NCI-H146 treated with DMSO at 0.1 percent for 48 hours (cell line): ENCODE data around the gene OR10A4.
A peak's percentile ranks its signal among the peaks of the same experiment; 100 is the strongest.
"Not testable (repeated sequence)": the region's sequence is repeated elsewhere in the genome, so short reads cannot be mapped to it uniquely, and the experiment has no call there.

Experiments
- DNase-seq: peaks from one replicate; lab custom pipeline; 2025; ENCODE audit not compliant: unreplicated experiment; lab: John Stamatoyannopoulos, UW

The OR10A4 gene, protein sequence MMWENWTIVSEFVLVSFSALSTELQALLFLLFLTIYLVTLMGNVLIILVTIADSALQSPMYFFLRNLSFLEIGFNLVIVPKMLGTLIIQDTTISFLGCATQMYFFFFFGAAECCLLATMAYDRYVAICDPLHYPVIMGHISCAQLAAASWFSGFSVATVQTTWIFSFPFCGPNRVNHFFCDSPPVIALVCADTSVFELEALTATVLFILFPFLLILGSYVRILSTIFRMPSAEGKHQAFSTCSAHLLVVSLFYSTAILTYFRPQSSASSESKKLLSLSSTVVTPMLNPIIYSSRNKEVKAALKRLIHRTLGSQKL

DNA sequence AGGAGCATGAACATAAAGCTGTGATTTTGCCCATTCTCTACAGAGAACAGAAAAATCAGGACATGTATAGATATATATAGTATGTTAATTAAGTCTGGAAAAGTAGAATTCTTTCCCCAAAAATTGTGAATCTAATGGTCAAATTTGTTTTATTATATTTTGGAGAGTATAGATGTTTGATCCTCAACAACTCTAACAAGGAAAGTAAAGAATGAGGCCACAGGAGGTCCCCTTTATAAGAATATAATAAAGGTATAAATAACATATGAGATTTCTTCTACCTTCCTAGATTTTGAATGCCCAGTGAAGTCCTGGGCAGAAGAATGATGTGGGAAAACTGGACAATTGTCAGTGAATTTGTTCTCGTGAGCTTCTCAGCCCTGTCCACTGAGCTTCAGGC, at the start of gene OR10A4:
OR10A4 (plus strand) TSS at position 301 of the 400 bp plus-strand sequence; CDS start at position 324, 23 bp downstream.
- DNase-seq: no peak

DNA sequence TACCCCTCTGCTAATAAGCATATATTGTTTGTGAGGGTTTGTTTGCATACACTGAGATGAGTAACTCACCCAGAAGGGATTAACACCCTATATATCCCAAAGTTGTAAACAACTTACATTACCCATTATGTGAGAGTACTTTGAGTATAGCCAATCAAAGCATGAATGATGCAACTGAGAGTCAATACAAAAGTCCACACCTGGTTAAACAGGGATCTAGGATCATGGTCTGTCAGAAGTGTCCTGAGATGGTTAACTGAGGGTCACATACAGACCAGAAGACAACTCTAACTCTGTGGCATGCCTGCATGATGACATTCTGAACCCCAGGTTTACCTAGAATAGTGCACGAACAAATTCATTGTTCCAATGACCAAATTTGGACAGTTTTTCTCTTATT, 48.3 kb upstream of the OR10A4 start:
- DNase-seq: no peak

DNA sequence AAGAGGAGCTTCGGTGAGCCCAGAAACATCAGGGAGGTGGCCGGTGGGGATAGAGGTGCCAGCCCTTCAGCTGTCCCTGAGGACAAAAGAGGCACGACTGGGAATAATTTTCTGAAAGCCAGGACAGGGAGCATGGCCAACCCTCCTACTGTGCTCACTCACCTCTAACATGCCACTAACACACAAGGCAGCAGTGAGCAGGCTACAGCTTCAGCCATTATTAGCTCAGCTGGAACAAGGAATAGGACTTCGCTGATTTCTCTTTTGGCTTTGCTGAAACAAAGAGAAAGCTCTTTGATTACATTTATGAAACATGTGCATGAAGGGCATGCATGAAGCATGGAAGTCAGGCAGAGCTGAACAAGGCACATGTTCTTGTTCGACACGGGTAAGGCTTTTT, 43.1 kb upstream of the OR10A4 start:
- DNase-seq: peak; percentile 11

DNA sequence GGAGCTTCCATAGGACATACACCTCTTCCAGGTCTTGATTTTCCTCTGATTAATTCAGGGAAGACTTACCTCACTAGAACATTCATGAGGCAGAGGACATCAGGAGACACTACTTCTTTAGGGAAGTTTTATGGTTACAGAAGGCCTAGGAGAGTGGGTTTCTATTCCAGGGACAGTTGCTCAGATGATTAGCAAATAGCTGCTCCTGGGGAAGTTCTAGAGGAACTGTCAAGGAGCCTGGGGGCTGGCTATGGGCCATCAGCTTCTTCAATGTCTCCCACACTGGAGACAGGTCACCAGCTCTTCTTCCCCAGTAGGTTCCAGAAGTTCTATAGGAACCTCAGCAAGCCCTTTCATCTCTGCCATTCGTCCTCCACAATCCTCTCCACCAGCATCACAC, 42.4 kb upstream of the OR10A4 start:
- no peak for DNase-seq

DNA sequence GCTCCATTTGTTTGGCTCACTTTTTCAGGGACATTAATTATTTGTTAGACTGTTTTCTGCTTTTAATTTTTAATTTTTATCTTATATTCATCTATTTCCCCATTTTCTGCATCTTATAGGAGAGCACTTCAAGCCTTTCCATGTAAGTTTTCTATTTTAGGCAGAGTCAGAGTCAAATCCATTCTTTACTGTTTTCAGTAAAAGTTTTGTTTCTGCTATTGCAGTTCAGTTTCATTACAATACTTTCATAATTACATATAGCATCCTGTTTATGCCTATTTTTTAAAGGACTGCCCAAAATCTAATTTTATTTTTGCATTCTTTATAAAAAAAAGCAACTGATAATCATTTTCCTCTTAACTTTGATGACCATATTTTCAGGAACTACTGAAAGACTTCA, 34.7 kb upstream of the OR10A4 start:
- no peak for DNase-seq

DNA sequence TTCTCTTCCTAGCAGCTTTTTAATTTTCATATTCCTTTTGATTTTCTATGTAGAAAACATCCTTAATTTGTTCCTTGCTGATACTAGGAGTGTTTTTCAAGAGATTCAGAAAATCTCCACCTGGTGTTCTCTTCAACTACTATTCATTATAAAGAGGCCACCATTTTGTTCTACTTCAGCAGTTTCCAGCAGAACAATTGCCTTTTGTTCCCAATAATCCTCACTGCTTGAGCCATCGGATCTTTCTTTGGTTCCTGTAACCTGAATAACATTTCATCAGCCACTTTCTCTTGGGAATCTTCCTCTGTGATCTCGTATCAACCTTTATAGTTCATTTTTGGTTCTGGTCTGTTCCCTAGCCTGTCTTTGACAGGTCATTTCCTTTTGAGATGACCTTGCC, 32.8 kb upstream of the OR10A4 start:
- DNase-seq: no peak

DNA sequence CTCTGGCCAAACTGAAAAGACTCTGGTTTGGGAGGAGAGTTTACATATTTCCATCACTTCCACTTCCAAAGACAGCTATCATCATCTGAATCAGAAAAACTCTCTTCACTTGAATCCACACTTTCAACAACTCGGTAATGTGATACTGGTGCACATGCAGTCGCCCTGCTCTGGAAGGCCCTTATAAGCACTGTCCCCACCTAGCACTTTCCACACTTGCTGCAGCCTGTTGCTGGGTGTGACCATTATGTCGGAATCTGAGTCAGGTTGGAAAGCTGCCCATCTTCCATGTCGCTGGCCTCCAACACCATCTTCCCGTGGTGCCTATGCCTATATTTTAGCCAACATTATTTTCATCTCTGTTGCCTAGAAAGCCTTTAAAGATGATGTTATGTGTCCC, 32.1 kb upstream of the OR10A4 start:
- DNase-seq: no peak

DNA sequence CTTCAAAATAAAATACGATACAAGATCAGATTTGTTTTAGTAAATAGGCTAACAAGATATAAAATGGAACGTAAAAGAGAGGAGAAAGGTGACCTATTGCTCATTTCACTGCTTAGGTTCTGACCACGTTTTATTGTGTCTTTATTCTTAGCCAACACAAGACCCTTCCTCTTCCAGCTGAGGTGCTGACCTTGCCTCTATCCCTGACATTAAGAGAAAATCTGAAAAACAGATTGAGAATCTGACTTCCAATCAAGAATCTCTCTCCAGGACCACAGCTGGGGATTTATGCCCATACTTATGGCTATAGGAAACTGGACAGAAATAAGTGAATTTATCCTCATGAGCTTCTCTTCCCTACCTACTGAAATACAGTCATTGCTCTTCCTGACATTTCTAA, 31.0 kb upstream of the OR10A4 start, which contains the start of gene OR10A5:
OR10A5 (plus strand) TSS at position 301 of the 400 bp plus-strand sequence; CDS start at position 301, 0 bp downstream.
- DNase-seq: no peak

DNA sequence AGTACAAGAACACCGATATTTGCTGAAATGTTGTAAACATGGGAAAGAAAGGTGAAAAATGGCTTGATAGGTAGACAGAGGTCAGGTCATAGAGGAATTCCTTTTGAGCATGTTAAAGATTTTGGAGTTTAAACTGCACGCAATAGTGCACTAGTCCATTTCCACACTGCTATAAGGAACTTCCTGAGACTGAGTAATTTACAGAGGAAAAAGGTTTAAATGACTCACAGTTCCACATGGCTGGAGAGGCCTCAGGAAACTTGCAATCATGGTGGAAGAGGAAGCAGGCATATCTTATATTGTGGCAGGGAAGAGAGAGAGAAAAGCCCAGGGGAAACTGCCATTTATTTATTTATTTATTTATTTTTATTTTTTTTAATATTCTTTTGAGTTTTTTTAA, 25.9 kb upstream of the OR10A4 start:
- no peak for DNase-seq

DNA sequence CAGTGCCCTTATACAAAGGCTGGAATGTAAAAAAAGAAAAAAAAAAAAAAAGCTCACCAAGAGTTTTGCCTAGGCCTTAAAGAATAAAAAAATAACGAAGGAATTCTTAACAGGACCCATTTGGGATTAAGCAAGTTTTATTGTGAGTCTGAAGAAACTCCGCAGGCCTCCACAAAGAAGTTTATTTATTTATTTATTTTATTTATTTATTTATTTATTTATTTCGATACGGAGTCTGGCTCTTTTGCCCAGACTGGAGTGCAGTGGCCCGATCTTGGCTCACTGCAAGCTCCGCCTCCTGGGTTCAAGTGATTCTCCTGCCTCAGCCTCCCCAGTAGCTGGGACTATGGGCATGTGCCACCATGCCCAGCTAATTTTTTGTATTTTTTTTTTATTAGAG, 21.6 kb upstream of the OR10A4 start:
- not testable (repeated sequence) for DNase-seq

DNA sequence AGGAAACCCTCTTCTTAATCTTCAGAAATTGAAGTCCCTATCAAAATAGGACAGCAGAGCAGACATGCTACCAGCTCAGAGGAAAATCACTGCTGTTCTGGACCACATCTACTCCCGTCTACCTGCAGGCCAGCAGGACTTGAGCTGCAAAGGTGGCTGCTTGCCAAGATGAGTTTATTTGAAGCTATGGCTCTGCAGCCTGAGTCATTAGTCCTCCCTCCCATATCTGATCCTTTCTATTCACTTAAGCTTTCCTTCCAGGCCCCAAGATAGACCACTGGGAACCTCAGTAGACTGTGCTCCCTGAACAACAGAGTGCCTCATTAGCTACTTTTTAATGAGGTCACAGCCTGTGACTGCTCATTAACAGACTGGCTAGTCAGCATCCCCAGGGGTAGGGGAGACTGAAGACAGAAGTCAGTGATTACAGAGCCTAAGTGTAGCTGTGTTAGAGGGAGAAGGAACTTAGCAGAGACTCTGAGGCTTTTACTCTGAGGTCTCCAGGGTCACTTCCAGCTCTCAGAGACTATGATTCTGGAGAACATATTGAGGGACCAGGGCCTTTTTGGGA, 20.4 kb upstream of the OR10A4 start:
- no peak for DNase-seq

DNA sequence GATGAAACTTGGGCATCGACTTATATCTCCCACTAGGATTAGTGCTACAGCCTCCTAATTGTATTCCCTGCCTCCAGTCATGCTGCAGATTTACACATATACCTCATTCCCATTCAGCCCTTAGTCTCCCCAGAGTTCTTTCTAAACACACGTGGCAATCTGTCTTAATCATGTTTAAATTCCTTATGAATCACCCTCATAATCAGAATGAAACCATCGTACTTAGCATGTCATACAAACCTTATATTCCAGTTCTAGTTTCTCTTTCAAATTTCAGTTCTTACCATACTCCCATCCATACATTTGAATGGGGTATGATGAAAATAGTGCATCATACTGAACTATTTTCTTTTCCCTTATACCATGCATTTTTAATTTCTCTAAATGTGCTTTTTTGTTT, 19.6 kb upstream of the OR10A4 start:
- no peak for DNase-seq

DNA sequence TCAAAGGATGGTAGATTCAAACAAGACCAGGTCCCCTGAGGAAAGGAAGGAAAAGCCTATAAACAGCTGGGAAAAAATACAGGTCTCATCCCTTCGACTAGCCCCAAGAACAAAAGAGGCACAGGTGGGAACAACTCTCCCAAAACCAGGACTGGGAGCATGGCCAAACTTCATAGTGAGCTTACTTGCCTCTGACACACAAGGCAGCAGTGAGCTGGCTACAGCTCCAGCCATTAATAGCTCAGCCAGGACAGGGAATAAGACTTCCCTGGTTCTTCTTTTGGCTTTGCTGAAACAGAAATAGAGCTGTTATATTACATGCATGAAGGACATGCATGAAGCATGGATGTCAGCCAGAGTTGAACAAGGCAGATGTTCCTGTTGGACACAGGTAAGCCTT, 13.5 kb upstream of the OR10A4 start, which contains the start of gene OR10A2:
OR10A2 (plus strand) TSS at position 97 of the 400 bp plus-strand sequence. CDS start 6,698 bp downstream, outside the sequence.
- DNase-seq: no peak

DNA sequence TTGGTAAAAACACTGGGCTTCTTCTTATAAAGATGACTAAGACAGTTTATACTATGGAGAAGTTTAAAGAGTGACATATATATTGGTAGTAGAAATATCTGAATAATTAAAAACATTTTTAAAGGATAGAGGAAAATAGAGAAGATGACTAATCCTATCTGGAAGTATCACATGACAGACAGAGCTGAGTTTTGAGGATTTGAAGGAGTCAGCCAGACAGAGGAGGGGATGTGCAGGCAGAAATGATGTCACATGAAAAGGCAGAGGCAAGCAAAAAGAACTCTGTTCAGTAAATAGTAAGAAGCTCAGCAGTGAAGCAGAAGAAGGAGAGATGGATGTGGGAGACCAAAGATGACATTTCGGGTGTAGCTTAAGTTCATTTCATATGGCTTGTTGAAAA, 12.0 kb upstream of the OR10A4 start:
- DNase-seq: no peak

DNA sequence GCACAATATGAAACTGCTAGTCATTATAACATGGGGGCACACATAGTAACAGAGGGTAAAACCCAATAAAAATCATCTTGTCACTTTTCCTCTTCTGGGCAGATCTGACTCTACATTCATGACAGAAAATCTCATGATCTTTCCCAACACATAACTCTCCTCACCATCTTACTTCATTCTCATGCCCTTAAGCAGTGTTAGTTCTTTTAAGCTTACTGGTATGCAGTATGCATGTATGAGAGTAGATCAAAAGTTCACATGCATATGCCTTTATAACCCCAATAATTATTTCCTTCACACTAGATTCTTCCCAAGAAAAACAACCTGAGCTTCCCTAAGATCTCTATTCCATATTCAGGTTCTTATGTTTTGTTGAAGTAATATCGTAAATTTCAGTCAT, 5.1 kb upstream of the OR10A4 start:
- no peak for DNase-seq

DNA sequence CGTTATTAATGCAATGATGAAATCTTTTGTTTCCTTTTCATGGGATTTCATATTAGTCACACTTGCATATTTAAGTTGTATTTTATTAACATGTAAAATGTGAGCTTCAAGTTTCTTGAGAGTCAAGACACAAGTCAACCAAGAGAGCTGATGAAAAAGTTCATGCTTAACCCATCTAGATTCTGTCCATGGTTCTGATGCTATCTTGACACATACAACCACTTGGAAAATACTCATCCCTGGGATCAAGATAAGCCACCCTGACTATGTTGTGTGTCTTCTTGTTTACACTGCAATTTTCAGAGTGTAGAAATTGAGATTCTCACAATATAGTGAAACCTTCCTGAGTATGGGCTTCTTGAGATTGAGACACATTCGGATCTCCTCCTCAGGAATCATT, 664 bp upstream of the OR10A4 start:
- no peak for DNase-seq

DNA sequence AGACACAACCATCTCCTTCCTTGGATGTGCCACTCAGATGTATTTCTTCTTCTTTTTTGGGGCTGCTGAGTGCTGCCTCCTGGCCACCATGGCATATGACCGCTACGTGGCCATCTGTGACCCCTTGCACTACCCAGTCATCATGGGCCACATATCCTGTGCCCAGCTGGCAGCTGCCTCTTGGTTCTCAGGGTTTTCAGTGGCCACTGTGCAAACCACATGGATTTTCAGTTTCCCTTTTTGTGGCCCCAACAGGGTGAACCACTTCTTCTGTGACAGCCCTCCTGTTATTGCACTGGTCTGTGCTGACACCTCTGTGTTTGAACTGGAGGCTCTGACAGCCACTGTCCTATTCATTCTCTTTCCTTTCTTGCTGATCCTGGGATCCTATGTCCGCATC, 489 bp downstream of the OR10A4 start:
- no peak for DNase-seq

DNA sequence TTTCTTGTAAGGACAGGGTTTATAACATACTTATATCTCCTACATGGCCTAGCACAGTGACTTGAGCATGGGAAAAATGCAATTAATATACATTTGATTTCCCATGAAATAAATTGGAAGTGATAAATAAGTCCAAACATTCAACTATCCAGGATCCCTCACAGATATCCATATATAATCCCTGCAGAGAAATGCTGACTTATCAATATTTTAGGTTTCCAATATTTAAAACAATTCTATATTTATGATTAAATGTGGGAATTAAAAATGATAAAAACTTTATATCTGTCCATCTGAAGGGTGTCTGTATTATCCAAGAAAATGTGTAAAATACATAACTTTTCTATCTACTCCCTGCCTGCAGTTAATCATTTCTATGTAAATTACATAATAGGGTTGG, 6.3 kb downstream of the OR10A4 start:
- DNase-seq: no peak

DNA sequence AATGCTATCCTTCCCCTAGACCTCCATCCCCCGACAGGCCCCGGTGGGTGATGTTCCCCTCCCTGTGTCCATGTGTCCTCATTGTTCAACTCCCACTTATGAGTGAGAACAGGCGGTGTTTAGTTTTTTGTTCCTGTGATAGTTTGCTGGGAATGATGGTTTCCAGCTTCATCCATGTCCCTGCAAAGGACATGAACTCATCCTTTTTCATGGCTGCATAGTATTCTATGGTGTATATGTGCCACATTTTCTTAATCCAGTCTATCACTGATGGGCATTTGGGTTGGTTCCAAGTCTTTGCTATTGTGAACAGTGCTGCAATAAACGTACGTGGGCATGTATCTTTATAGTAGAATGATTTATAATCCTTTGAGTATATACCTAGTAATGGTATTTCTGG, 11.3 kb downstream of the OR10A4 start:
- not testable (repeated sequence) for DNase-seq

DNA sequence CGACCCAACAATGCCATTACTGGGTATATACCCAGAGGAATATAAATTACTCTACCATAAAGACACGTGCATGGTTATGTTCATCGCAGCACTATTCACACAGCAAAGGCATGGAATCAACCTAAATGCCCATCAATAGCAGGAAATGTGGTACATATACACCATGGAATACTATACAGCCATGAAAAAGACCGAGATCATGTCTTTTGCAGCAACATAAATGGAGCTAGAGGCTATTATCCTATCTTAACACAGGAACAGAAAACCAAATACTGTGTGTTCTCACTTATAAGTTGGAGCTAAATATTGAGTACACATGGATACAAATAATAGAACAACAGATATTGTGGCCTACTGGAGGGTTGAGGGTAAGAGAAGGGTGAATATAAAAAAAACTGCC, 12.4 kb downstream of the OR10A4 start:
- DNase-seq: no peak

DNA sequence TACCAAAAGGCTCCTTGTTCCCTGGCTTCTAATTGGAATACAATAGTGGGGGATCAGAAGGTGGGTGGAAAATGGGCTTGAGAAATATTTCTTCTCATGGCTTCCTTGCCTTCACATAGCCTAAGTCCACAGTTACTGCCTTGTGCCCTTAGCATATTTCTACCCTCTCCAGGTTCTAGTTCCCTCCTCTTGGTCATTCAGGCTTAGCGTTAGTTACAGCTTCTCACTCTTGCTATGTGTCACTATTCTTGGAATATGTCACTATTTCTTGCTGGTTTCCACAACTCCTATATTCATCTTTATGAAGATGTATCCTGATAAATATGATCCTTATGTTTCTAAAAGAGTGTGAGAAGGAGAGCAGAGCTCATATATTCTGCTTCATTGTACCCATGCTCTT, 13.4 kb downstream of the OR10A4 start:
- DNase-seq: no peak

DNA sequence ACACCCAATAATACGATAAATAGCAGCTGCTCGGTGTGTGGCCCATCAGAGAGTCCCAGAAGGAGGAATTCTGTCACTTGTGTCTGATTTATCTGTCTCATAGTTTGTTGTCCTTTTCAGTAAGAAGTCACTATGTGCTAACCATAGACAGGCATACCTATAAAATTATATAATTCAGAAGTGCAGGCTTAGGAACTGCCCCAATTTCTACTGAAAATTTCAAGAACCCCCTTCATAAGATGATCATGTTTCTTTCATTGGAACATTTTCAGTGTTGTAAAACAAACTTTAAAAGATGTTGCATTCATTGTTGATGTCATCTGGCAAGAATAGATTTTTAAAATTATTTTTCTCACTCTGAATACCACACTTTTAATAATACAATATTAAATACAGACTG, 16.0 kb downstream of the OR10A4 start, which contains the start of gene OR2D2:
OR2D2 (minus strand) TSS at position 101 of the 400 bp plus-strand sequence; CDS start at position 101, 0 bp downstream.
- no peak for DNase-seq

DNA sequence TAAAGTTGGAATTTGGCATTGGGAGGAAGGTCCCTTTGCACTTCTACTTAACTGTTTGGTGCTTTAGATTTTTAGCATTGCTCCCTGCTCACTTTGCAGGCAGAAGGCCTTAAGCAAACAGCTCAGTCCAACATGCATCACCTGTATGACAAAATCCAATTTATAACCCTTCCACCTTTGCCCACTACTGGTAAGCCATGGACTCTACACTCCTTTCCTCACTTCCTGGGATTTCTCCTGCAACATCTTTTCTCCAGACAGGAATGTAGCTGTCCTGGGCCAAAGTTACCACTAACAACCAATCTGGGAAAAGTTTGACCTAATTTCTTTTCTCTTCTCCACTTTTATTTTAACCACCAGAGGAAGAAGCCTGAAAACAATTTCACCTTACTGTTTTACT, 17.7 kb downstream of the OR10A4 start:
- no peak for DNase-seq
